ENCODE results near the gene PLSCR2.
"Not testable (repeated sequence)": the region's sequence is repeated elsewhere in the genome, so short reads cannot be mapped to it uniquely, and the experiment has no call there.

PLSCR2 gene

GRCh38 chr3:146485297-146485696 lies 15.9 kb upstream of the PLSCR2 start:
- H3K4me3 ChIP-seq (ENCODE audit: low read depth, low read length), result no peak overlapping the region
- in situ Hi-C loops (cut with HindIII; ENCODE audit: low sequenced_read_pairs), result no loop called here
- no peak for DNase-seq (ENCODE audit: low read depth, low spot score)
- TF ChIP-seq, protein P1, sequence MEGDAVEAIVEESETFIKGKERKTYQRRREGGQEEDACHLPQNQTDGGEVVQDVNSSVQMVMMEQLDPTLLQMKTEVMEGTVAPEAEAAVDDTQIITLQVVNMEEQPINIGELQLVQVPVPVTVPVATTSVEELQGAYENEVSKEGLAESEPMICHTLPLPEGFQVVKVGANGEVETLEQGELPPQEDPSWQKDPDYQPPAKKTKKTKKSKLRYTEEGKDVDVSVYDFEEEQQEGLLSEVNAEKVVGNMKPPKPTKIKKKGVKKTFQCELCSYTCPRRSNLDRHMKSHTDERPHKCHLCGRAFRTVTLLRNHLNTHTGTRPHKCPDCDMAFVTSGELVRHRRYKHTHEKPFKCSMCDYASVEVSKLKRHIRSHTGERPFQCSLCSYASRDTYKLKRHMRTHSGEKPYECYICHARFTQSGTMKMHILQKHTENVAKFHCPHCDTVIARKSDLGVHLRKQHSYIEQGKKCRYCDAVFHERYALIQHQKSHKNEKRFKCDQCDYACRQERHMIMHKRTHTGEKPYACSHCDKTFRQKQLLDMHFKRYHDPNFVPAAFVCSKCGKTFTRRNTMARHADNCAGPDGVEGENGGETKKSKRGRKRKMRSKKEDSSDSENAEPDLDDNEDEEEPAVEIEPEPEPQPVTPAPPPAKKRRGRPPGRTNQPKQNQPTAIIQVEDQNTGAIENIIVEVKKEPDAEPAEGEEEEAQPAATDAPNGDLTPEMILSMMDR (IDR thresholded peaks at IDR 0.05; ENCODE audit: low read depth, low read length), result no peak

GRCh38 chr3:146476094-146476740 lies 6.9 kb upstream of the PLSCR2 start:
- H3K4me3 ChIP-seq (ENCODE audit: low read depth, low read length), result no peak overlapping the region
- no peak for DNase-seq (ENCODE audit: low read depth, low spot score)
- TF ChIP-seq, protein P1 (IDR thresholded peaks at IDR 0.05; ENCODE audit: low read depth, low read length), result no peak
- in situ Hi-C loops (cut with HindIII; ENCODE audit: low sequenced_read_pairs), result no loop called here

GRCh38 chr3:146474976-146475375 lies 5.6 kb upstream of the PLSCR2 start:
- in situ Hi-C loops (cut with HindIII; ENCODE audit: low sequenced_read_pairs); H3K4me3 ChIP-seq (ENCODE audit: low read depth, low read length); DNase-seq (ENCODE audit: low read depth, low spot score): not testable (repeated sequence)

DNA sequence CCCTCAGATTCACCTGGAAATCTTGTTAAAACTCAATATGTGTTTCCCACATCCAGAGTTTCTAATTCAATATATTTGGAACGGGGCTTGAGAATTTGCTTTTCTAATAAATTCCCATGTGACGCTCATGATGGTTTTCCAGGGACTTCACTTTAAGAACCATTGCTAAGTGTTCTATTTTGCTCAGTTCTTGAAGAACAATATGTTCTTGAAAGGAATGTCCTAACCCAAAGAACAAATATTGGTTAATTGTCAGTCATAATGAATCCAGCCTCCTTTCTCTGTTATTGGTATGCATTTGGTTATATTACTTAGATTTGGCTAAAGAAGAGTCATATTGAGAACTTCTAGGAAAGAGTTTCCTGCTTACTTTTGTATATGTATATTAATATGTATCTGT lies 4.4 kb upstream of the PLSCR2 start:
- no peak overlapping the region for H3K4me3 ChIP-seq (ENCODE audit: low read depth, low read length)
- no peak for DNase-seq (ENCODE audit: low read depth, low spot score)
- in situ Hi-C loops (cut with HindIII; ENCODE audit: low sequenced_read_pairs), result no loop called here
- TF ChIP-seq, protein P1 (IDR thresholded peaks at IDR 0.05; ENCODE audit: low read depth, low read length), result no peak

- TF ChIP-seq, protein P1 (IDR thresholded peaks at IDR 0.05; ENCODE audit: low read depth, low read length), result no peak
- DNase-seq (ENCODE audit: low read depth, low spot score), result no peak
- H3K4me3 ChIP-seq (ENCODE audit: low read depth, low read length), result no peak overlapping the region
- in situ Hi-C loops (cut with HindIII; ENCODE audit: low sequenced_read_pairs), result no loop called here
Measured at GRCh38 chr3:146472611-146473010, 3.2 kb upstream of the PLSCR2 start.

- no peak overlapping the region for H3K4me3 ChIP-seq (ENCODE audit: low read depth, low read length)
- no peak for DNase-seq (ENCODE audit: low read depth, low spot score)
- in situ Hi-C loops (cut with HindIII; ENCODE audit: low sequenced_read_pairs), result no loop called here
- TF ChIP-seq, protein P1 (IDR thresholded peaks at IDR 0.05; ENCODE audit: low read depth, low read length), result no peak
Measured at GRCh38 chr3:146471012-146471411, 1.7 kb upstream of the PLSCR2 start.

DNA sequence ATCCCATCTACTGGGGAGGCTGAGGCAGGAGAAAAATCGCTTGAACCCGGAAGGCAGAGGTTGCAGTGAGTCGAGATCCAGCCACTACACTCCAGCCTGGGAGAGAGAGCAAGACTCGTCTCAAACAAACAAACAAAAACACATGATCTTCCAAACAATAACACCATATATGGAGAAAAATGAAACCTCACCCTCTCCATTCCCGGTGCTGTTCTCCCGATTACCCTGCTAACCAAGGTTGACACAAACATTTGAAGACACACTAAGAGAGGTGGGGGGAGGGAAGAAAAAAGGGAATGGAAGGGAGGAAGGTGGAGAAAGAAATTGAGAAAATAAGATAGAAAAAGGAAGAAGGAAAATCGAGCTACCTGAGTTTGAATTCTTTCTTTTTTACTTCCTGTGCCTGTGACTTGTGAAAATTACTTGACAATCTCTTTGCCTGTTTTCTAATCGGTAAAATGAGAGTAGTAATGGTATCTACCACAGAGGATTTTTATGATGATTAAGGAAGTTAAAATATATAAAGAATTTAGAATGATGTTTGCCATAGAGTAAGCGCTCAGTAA lies 1.1 kb upstream of the PLSCR2 start:
- no peak overlapping the region for H3K4me3 ChIP-seq (ENCODE audit: low read depth, low read length)
- in situ Hi-C loops (cut with HindIII; ENCODE audit: low sequenced_read_pairs), result no loop called here
- DNase-seq (ENCODE audit: low read depth, low spot score), result no peak
- TF ChIP-seq, protein P1 (IDR thresholded peaks at IDR 0.05; ENCODE audit: low read depth, low read length), result no peak

Measured in astrocyte of the spinal cord (primary cell).